ENCODE results near the gene SAMD5.

DNA sequence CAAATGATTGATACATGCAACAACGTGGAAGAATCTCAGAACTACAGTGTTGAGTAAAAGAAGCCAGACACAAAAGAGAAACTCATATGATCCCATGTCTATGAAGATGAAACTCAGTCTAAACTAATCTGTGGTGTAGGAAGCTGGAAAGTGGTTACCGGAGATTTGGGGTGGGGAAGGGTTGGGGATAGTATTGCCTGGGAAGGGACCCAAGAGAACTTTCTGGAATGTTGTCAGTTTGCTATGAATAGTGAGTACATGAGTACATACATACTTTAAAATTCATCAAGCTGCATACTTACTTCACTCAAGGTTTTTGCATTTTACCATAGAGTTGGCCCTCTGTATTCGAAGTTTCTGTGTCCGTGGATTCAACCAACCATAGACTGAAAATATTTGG, 106.0 kb downstream of the SAMD5 start:
- TF ChIP-seq, protein P1, sequence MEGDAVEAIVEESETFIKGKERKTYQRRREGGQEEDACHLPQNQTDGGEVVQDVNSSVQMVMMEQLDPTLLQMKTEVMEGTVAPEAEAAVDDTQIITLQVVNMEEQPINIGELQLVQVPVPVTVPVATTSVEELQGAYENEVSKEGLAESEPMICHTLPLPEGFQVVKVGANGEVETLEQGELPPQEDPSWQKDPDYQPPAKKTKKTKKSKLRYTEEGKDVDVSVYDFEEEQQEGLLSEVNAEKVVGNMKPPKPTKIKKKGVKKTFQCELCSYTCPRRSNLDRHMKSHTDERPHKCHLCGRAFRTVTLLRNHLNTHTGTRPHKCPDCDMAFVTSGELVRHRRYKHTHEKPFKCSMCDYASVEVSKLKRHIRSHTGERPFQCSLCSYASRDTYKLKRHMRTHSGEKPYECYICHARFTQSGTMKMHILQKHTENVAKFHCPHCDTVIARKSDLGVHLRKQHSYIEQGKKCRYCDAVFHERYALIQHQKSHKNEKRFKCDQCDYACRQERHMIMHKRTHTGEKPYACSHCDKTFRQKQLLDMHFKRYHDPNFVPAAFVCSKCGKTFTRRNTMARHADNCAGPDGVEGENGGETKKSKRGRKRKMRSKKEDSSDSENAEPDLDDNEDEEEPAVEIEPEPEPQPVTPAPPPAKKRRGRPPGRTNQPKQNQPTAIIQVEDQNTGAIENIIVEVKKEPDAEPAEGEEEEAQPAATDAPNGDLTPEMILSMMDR (IDR thresholded peaks at IDR 0.05), result no peak
- no peak for TF ChIP-seq ZFX (IDR thresholded peaks at IDR 0.05; ENCODE audit: borderline replicate concordance)
